Measurements from ENCODE around the gene DNAH2. TPM values are rescaled to one million over a fixed set of nuclear protein-coding genes. Genes with fewer than 3 reads are reported as not detected.
A peak's percentile ranks its signal among the peaks of the same experiment; 100 is the strongest.
"Not testable (repeated sequence)": the region's sequence is repeated elsewhere in the genome, so short reads cannot be mapped to it uniquely, and the experiment has no call there.

The DNAH2 gene
- total and polyA plus RNA-seq, 2 of the 13 experiments (the other 11 are each of a cell fraction or from before 2014, with no cell fraction given), result not detected

DNA sequence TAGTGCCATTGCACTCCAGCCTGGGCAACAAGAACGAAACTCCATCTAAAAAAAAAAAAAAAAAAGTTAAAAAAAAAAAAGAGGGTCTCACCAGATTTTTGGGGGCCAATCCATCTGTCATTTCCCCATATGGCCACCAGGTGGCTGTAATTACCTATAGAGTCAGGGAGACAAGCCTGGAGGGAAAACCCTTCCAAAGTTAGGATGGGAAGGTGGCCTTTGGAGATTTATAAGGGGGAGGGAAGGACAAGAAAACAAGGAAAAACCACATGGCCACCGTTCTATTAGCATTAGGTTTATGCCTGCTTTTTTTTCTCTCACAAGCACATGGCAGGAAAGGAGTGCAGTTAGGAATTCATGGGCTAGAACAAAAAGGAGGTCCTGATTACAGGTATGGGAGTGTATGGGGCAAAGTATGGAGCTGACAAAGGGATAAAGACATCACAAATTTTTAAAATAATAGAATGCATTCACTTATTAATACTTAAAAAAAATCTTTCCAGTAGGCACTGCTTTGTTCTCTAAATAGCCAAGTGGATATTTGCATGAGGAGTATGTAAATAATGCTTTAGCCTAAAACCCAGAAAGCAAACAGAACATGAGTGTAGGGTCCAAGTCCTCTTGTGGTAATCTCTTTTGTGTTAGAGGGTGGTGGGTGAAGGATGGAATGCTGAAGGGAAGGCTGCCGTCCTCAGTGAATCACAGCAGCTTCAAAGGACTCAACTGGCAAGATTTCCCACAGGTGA is 145.3 kb downstream of the DNAH2 start (continued):
- TF ChIP-seq LCORL (IDR thresholded peaks at IDR 0.05) (peak; percentile 80), LCORL (CRISPR knock-in tag; IDR thresholded peaks at IDR 0.05) (peak; percentile 84; the same call in 1 of the 2 replicates), NFKBIZ (CRISPR knock-in tag; IDR thresholded peaks at IDR 0.05) (0 out of 2 replicates have a peak, but pooled peaks have one; percentile 23), PHF8 (CRISPR knock-in tag; IDR thresholded peaks at IDR 0.05) (no peak), ZSCAN25 (CRISPR knock-in tag; IDR thresholded peaks at IDR 0.05) (0 out of 2 replicates have a peak, but pooled peaks have one; percentile 22), GPN1 (CRISPR knock-in tag; IDR thresholded peaks at IDR 0.05; ENCODE audit: borderline replicate concordance) (no peak), MTF2 (CRISPR knock-in tag; IDR thresholded peaks at IDR 0.05; ENCODE audit: borderline replicate concordance) (no peak), MXD4 (CRISPR knock-in tag; IDR thresholded peaks at IDR 0.05) (peak; percentile 53; the same call in 1 of the 2 replicates), MTA1 (CRISPR knock-in tag; IDR thresholded peaks at IDR 0.05; ENCODE audit: borderline replicate concordance) (no peak), ZKSCAN8 (CRISPR knock-in tag; IDR thresholded peaks at IDR 0.05; ENCODE audit: borderline replicate concordance) (0 out of 2 replicates have a peak, but pooled peaks have one; percentile 33), RCOR2 (CRISPR knock-in tag; IDR thresholded peaks at IDR 0.05) (0 out of 2 replicates have a peak, but pooled peaks have one; percentile 37), REXO4 (CRISPR knock-in tag; IDR thresholded peaks at IDR 0.05; ENCODE audit: borderline replicate concordance) (no peak), GTF2F1 (IDR thresholded peaks at IDR 0.05; ENCODE audit: low read length) (no peak), SMARCE1 (IDR thresholded peaks at IDR 0.05; ENCODE audit: borderline replicate concordance) (no peak), THAP11 (CRISPR knock-in tag; IDR thresholded peaks at IDR 0.05) (peak; percentile 46; the same call in 1 of the 2 replicates), TOPORS (CRISPR knock-in tag; IDR thresholded peaks at IDR 0.05) (no peak), NCOA2 (CRISPR knock-in tag; IDR thresholded peaks at IDR 0.05) (peak; percentile 57; the same call in 1 of the 2 replicates)
- TF ChIP-seq, protein P1, sequence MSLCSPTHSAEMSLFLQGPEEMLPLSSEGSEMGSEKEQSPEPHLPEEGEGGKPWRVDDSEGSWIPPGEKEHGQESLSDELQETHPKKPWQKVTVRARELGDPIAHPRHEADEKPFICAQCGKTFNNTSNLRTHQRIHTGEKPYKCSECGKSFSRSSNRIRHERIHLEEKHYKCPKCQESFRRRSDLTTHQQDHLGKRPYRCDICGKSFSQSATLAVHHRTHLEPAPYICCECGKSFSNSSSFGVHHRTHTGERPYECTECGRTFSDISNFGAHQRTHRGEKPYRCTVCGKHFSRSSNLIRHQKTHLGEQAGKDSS (CRISPR knock-in tag; IDR thresholded peaks at IDR 0.05; ENCODE audit: borderline replicate concordance, low read depth), result no peak
- TF ChIP-seq, protein P2, sequence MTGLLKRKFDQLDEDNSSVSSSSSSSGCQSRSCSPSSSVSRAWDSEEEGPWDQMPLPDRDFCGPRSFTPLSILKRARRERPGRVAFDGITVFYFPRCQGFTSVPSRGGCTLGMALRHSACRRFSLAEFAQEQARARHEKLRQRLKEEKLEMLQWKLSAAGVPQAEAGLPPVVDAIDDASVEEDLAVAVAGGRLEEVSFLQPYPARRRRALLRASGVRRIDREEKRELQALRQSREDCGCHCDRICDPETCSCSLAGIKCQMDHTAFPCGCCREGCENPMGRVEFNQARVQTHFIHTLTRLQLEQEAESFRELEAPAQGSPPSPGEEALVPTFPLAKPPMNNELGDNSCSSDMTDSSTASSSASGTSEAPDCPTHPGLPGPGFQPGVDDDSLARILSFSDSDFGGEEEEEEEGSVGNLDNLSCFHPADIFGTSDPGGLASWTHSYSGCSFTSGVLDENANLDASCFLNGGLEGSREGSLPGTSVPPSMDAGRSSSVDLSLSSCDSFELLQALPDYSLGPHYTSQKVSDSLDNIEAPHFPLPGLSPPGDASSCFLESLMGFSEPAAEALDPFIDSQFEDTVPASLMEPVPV (CRISPR knock-in tag; IDR thresholded peaks at IDR 0.05), result 0 out of 2 replicates have a peak, but pooled peaks have one; percentile 56

DNA sequence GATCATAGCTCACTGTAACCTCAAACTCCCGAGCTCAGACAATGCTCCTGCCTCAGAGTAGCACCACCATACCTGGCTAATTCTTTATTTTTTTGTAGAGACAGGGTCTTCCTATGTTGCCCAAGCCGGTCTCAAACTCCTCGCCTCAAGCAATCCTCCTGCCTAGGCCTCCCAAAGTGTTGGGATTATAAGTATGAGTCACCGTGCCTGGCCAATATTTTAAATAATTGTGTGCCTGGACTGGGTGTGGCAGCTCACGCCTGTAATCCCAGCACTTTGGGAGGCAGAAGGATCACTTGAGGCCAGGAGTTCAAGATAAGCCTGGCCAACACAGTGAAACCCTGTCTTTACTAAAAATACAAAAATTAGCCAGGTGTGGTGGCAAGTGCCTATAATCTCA is 146.8 kb downstream of the DNAH2 start:
- H3K27me3 ChIP-seq (ENCODE audit: control insufficient read depth in 1 of 2, insufficient read depth in 2 of 2, low read length in 2 of 2); H3K36me3 ChIP-seq (replicated peaks in 1 of 2; ENCODE audit: control insufficient read depth in 1 of 2, insufficient read depth in 2 of 2, low read length in 2 of 2); H3K4me3 ChIP-seq (replicated peaks in 1 of 3; ENCODE audit: insufficient read depth in 1 of 3, low read depth in 2 of 3, low read length in 3 of 3); FAIRE-seq; BruUV-seq (replicated peaks); H3K27ac ChIP-seq (ENCODE audit: extremely low read length, insufficient read depth, low read length); H4K20me1 ChIP-seq (ENCODE audit: insufficient read depth, low read length); H2AFZ ChIP-seq (ENCODE audit: low read length); H3K79me2 ChIP-seq (ENCODE audit: insufficient read depth, low read length); H3K4me2 ChIP-seq (ENCODE audit: low read depth, low read length); H3K9me3 ChIP-seq (ENCODE audit: low read length); H3K9ac ChIP-seq (ENCODE audit: insufficient read depth, low read depth, low read length); in situ Hi-C loops (cut with HindIII; ENCODE audit: extremely low pct_ligation_motif_present, low pct_unique_long_range_greater_than_20kb); DNase-seq (ENCODE audit: low spot score); CTCF ChIA-PET (ENCODE audit: low intra/inter-chr PET ratio, low total read pairs); ATAC-seq: not testable (repeated sequence)
- WGBS (ENCODE audit: low lambda C conversion rate), result 88% methylated on average over 5 of the region's 5 CpGs
- intact Hi-C loops (cut with micrococcal nuclease; ENCODE audit: unreplicated experiment), result loop anchor here (5.0 kb wide), 1 partner anchor 123 kb away; no protein-coding TSS in a partner anchor
- POLR2A ChIA-PET, result interaction anchor here (1.6 kb wide), 1 partner anchor 21 kb away, joined by 3 read pairs; no protein-coding TSS in a partner anchor
- peaks cover 67% of the 10 kb centered on the region for H3K4me1 ChIP-seq (ENCODE audit: insufficient read depth, low read length)
